HepG2 (cell line): ENCODE measurements around the gene LBR. TPM values are rescaled to one million over a fixed set of nuclear protein-coding genes. Genes with fewer than 3 reads are reported as not detected.

ENCODE experiments used
- DNMT1 ChIP-seq: sonication (generic); formaldehyde crosslinking; IDR thresholded peaks from 2 replicates; pipeline ENCODE4 v1.5.1; 2020; ENCODE audit warnings: mild to moderate bottlenecking, missing genetic modification reagents
- ELF4 ChIP-seq: sonication (generic); formaldehyde crosslinking; IDR thresholded peaks from 2 replicates; pipeline ENCODE4 v1.5.0; 2020; ENCODE audit warnings: missing genetic modification reagents, mild to moderate bottlenecking, moderate library complexity, borderline replicate concordance
- HES4 ChIP-seq: sonication (generic); formaldehyde crosslinking; IDR thresholded peaks from 2 replicates; pipeline ENCODE4 v1.9.0; 2021; ENCODE audit warnings: mild to moderate bottlenecking, missing genetic modification reagents, borderline replicate concordance
- HOXA3 ChIP-seq: sonication (generic); formaldehyde crosslinking; IDR thresholded peaks from 2 replicates; pipeline ENCODE4 v1.5.0; 2020; ENCODE audit warnings: missing genetic modification reagents
- PHF21A ChIP-seq: sonication (generic); formaldehyde crosslinking; IDR thresholded peaks from 2 replicates; pipeline ENCODE4 v1.5.0; 2020; ENCODE audit warnings: mild to moderate bottlenecking, missing genetic modification reagents
- SIN3B ChIP-seq: fragments of 150-350 bp; IDR thresholded peaks from 2 replicates; pipeline ENCODE4 v1.6.1; 2014; ENCODE audit warnings: low read length
- TBX3 ChIP-seq: fragments of 450-650 bp; IDR thresholded peaks from 2 replicates; pipeline ENCODE4 v1.6.1; 2017; ENCODE audit warnings: antibody characterized with exemption, mild to moderate bottlenecking, inconsistent platforms, borderline replicate concordance
- TEAD3 ChIP-seq: optimal IDR thresholded peaks from 2 replicates; pipeline ENCODE3; 2016; ENCODE audit warnings: borderline replicate concordance
- ZBTB7A ChIP-seq: sonication (generic); formaldehyde crosslinking; IDR thresholded peaks from 2 replicates; pipeline ENCODE4 v1.8.0; 2022; ENCODE audit warnings: mild to moderate bottlenecking, missing genetic modification reagents
- ZNF44 ChIP-seq: sonication (generic); formaldehyde crosslinking; IDR thresholded peaks from 2 replicates; pipeline ENCODE4 v1.5.1; 2020; ENCODE audit warnings: mild to moderate bottlenecking, missing genetic modification reagents
- polyA plus RNA-seq, 8 experiments: library from polyadenylated mRNA; depleted of rRNA in 3 of 8; stranded (reverse) in 7 of 8; unstranded in 1 of 8; fragments of >200 nt; fragmentation: Illumina TruSeq in 4 of 8; extraction: Trizol in 4 of 8; gene quantifications; 2 replicates each; pipeline versions ENCODE4 v1.2.1 to v1.2.3, GENCODE V29; 2011 to 2016; ENCODE audit warnings: low read depth in 4 of 8, missing spikeins in 1 of 8, mixed read lengths in 1 of 8; ENCODE audit not compliant: insufficient read depth in 1 of 8
- total RNA-seq, 5 experiments: library from RNA; depleted of rRNA; stranded (reverse); fragments of >200 nt; fragmentation: Illumina TruSeq; extraction: Trizol; gene quantifications; 2 replicates each; pipeline ENCODE4 v1.2.3, GENCODE V29; 2016; ENCODE audit warnings: low read depth in 1 of 5
- TF ChIP-seq, protein P1 (sequence below): sonication (generic); formaldehyde crosslinking; IDR thresholded peaks from 2 replicates; pipeline ENCODE4 v1.4.0; 2020; ENCODE audit warnings: missing genetic modification reagents
- TF ChIP-seq, protein P2 (sequence below): conservative IDR thresholded peaks from 2 replicates; pipeline ENCODE4 v1.6.1; 2018; ENCODE audit warnings: missing genetic modification reagents
- TF ChIP-seq, protein P3 (sequence below): sonication (generic); formaldehyde crosslinking; IDR thresholded peaks from 2 replicates; pipeline ENCODE4 v1.5.1; 2020; ENCODE audit warnings: mild to moderate bottlenecking, moderate library complexity, missing genetic modification reagents
- TF ChIP-seq, protein P4 (sequence below): sonication (generic); formaldehyde crosslinking; IDR thresholded peaks from 2 replicates; pipeline ENCODE4 v1.5.1; 2020; ENCODE audit warnings: mild to moderate bottlenecking, missing genetic modification reagents, borderline replicate concordance
- TF ChIP-seq, protein P5 (sequence below): sonication (generic); formaldehyde crosslinking; IDR thresholded peaks from 2 replicates; pipeline ENCODE4 v1.4.0; 2020; ENCODE audit warnings: low read depth, mild to moderate bottlenecking, missing genetic modification reagents
- TF ChIP-seq, protein P6 (sequence below): sonication (generic); formaldehyde crosslinking; conservative IDR thresholded peaks from 2 replicates; pipeline ENCODE4 v1.5.0; 2020; ENCODE audit warnings: missing genetic modification reagents
- TF ChIP-seq, protein P7 (sequence below): sonication (generic); formaldehyde crosslinking; IDR thresholded peaks from 2 replicates; pipeline ENCODE4 v1.8.0; 2023; ENCODE audit warnings: mild to moderate bottlenecking, missing genetic modification reagents

Gene LBR
- total and polyA plus RNA-seq, 2 of the 13 experiments (the other 11 are each of a cell fraction or from before 2014, with no cell fraction given): 38.9 to 76.7 TPM

DNA sequence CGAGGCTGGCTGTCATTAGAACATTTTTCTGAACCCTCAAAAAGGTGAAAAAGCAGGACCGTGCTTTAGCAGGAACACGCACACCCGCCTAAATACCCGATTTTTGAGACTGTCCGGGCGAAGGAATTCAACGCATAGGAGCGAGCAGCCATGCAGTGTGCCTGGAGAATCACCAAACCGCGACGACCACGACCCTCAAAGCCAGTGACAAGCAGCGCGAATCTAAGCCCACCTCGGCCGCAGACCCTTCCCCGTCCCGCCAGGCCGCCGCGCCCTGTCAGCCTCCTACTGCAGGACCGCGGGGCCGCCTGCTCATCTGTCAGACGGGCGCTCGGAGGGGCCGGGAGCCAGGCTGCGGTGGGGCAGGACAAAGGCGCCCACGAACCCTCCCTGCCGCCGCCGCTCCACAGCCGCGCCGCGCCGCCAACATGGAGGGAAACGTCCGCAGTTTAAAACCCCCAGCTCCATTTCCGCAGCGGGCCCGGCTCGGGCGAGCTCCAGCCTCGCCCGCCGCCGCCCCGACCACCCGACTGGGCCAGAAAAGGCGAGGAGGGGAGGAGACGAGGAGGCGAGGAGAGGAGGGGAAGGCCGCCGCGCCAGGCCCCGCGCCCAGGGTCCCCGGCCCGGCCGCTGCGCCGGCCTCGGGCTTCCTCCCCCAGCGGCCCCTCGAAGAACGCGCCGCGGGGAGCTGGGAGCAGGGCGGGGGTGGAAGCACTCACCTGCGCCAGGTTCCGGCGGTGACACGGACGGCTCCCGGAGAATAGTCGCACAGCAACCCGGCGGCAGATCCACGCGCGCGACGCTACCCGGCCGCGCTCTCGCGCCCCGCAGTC lies at the start of gene LBR (continued):
- TF ChIP-seq, protein P1, sequence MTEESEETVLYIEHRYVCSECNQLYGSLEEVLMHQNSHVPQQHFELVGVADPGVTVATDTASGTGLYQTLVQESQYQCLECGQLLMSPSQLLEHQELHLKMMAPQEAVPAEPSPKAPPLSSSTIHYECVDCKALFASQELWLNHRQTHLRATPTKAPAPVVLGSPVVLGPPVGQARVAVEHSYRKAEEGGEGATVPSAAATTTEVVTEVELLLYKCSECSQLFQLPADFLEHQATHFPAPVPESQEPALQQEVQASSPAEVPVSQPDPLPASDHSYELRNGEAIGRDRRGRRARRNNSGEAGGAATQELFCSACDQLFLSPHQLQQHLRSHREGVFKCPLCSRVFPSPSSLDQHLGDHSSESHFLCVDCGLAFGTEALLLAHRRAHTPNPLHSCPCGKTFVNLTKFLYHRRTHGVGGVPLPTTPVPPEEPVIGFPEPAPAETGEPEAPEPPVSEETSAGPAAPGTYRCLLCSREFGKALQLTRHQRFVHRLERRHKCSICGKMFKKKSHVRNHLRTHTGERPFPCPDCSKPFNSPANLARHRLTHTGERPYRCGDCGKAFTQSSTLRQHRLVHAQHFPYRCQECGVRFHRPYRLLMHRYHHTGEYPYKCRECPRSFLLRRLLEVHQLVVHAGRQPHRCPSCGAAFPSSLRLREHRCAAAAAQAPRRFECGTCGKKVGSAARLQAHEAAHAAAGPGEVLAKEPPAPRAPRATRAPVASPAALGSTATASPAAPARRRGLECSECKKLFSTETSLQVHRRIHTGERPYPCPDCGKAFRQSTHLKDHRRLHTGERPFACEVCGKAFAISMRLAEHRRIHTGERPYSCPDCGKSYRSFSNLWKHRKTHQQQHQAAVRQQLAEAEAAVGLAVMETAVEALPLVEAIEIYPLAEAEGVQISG (CRISPR knock-in tag): no peak
- TF ChIP-seq, protein P2, sequence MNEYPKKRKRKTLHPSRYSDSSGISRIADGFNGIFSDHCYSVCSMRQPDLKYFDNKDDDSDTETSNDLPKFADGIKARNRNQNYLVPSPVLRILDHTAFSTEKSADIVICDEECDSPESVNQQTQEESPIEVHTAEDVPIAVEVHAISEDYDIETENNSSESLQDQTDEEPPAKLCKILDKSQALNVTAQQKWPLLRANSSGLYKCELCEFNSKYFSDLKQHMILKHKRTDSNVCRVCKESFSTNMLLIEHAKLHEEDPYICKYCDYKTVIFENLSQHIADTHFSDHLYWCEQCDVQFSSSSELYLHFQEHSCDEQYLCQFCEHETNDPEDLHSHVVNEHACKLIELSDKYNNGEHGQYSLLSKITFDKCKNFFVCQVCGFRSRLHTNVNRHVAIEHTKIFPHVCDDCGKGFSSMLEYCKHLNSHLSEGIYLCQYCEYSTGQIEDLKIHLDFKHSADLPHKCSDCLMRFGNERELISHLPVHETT (CRISPR knock-in tag): no peak
- TF ChIP-seq, protein P3, sequence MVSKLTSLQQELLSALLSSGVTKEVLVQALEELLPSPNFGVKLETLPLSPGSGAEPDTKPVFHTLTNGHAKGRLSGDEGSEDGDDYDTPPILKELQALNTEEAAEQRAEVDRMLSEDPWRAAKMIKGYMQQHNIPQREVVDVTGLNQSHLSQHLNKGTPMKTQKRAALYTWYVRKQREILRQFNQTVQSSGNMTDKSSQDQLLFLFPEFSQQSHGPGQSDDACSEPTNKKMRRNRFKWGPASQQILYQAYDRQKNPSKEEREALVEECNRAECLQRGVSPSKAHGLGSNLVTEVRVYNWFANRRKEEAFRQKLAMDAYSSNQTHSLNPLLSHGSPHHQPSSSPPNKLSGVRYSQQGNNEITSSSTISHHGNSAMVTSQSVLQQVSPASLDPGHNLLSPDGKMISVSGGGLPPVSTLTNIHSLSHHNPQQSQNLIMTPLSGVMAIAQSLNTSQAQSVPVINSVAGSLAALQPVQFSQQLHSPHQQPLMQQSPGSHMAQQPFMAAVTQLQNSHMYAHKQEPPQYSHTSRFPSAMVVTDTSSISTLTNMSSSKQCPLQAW: no peak
- no peak for TF ChIP-seq SIN3B
- TF ChIP-seq, protein P4, sequence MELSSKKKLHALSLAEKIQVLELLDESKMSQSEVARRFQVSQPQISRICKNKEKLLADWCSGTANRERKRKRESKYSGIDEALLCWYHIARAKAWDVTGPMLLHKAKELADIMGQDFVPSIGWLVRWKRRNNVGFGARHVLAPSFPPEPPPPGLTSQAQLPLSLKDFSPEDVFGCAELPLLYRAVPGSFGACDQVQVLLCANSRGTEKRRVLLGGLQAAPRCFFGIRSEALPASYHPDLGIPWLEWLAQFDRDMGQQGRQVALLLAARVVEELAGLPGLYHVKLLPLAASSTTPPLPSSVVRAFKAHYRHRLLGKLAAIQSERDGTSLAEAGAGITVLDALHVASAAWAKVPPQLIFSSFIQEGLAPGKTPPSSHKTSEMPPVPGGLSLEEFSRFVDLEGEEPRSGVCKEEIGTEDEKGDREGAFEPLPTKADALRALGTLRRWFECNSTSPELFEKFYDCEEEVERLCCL (CRISPR knock-in tag): no peak
- no peak for TF ChIP-seq HES4
- TF ChIP-seq, protein P5, sequence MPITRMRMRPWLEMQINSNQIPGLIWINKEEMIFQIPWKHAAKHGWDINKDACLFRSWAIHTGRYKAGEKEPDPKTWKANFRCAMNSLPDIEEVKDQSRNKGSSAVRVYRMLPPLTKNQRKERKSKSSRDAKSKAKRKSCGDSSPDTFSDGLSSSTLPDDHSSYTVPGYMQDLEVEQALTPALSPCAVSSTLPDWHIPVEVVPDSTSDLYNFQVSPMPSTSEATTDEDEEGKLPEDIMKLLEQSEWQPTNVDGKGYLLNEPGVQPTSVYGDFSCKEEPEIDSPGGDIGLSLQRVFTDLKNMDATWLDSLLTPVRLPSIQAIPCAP (CRISPR knock-in tag): no peak
- no peak; the same call in 1 of the 2 replicates for TF ChIP-seq HOXA3 (CRISPR knock-in tag)
- no peak for TF ChIP-seq DNMT1 (CRISPR knock-in tag)
- TF ChIP-seq ZBTB7A (CRISPR knock-in tag): 0 out of 2 replicates have a peak, but pooled peaks have one; percentile 28
- no peak for TF ChIP-seq PHF21A (CRISPR knock-in tag)
- TF ChIP-seq TEAD3 (CRISPR knock-in tag): no peak
- TF ChIP-seq, protein P6, sequence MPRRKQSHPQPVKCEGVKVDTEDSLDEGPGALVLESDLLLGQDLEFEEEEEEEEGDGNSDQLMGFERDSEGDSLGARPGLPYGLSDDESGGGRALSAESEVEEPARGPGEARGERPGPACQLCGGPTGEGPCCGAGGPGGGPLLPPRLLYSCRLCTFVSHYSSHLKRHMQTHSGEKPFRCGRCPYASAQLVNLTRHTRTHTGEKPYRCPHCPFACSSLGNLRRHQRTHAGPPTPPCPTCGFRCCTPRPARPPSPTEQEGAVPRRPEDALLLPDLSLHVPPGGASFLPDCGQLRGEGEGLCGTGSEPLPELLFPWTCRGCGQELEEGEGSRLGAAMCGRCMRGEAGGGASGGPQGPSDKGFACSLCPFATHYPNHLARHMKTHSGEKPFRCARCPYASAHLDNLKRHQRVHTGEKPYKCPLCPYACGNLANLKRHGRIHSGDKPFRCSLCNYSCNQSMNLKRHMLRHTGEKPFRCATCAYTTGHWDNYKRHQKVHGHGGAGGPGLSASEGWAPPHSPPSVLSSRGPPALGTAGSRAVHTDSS (CRISPR knock-in tag): no peak
- TF ChIP-seq TBX3: no peak
- TF ChIP-seq, protein P7, sequence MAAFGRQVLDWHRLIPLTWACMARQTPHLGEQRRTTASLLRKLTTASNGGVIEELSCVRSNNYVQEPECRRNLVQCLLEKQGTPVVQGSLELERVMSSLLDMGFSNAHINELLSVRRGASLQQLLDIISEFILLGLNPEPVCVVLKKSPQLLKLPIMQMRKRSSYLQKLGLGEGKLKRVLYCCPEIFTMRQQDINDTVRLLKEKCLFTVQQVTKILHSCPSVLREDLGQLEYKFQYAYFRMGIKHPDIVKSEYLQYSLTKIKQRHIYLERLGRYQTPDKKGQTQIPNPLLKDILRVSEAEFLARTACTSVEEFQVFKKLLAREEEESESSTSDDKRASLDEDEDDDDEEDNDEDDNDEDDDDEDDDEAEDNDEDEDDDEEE: no peak
- no peak; the same call in 1 of the 2 replicates for TF ChIP-seq ZNF44 (CRISPR knock-in tag)
- no peak for TF ChIP-seq ELF4 (CRISPR knock-in tag)
